CD4-positive, alpha-beta memory T cell (primary cell): ENCODE results near the gene MYO1D. TPM values are rescaled to one million over a fixed set of nuclear protein-coding genes. Genes with fewer than 3 reads are reported as not detected.

ENCODE experiments used
- CTCF ChIA-PET: fragments of 350-600 bp; sonication (Branson Sonifier 250); formaldehyde crosslinking; loops from one replicate; lab custom pipeline; 2021; ENCODE audit warnings: inconsistent platforms; ENCODE audit not compliant: partially characterized antibody; lab: Charles Lee
- POLR2A ChIA-PET: fragments of 350-600 bp; sonication (Branson Sonifier 250); formaldehyde crosslinking; loops from one replicate; lab custom pipeline; 2021; ENCODE audit not compliant: partially characterized antibody; lab: Charles Lee
- DNase-seq, 5 donors: peaks; one replicate each; pipeline versions ENCODE4 v3.0.0 to v3.0.0-alpha.2; 2020 to 2022; ENCODE audit warnings: mixed read lengths in 1 of 5
- H3K27ac ChIP-seq: one replicate; pipeline ENCODE4 v1.7.0; 2013; ENCODE audit warnings: low read depth, low read length
- H3K27me3 ChIP-seq: 2 replicates; pipeline ENCODE4 v1.7.0; 2013; ENCODE audit warnings: mild to moderate bottlenecking, low read length, moderate library complexity; ENCODE audit not compliant: insufficient read depth
- H3K36me3 ChIP-seq: 2 replicates; pipeline ENCODE4 v1.7.0; 2013; ENCODE audit warnings: mild to moderate bottlenecking, low read length, moderate library complexity; ENCODE audit not compliant: insufficient read depth
- H3K4me1 ChIP-seq: 2 replicates; pipeline ENCODE4 v1.7.0; 2013; ENCODE audit warnings: mild to moderate bottlenecking, low read length, moderate library complexity; ENCODE audit not compliant: insufficient read depth
- H3K4me3 ChIP-seq, 2 donors: one replicate each; pipeline ENCODE4 v1.7.0; 2013; ENCODE audit warnings: low read length in 2 of 2, mild to moderate bottlenecking in 1 of 2
- H3K9me3 ChIP-seq, 2 donors: one replicate each; pipeline ENCODE4 v1.7.0; 2013; ENCODE audit warnings: low read length in 2 of 2, control low read depth in 1 of 2; ENCODE audit not compliant: control insufficient read depth in 1 of 2
- H3K27ac Mint-ChIP-seq, 7 donors: one replicate each; pipeline ENCODE4 v1.8.0; 2020 to 2021; ENCODE audit warnings: mixed read lengths in 7 of 7, mild to moderate bottlenecking in 6 of 7, inconsistent platforms in 3 of 7, moderate library complexity in 3 of 7
- H3K27me3 Mint-ChIP-seq, 2 donors: one replicate each; pipeline ENCODE4 v1.8.0; 2020 to 2021; ENCODE audit warnings: mixed read lengths in 2 of 2
- H3K36me3 Mint-ChIP-seq, 2 donors: one replicate each; pipeline ENCODE4 v1.8.0; 2020 to 2021; ENCODE audit warnings: mixed read lengths in 2 of 2, inconsistent platforms in 1 of 2, mild to moderate bottlenecking in 1 of 2
- H3K4me1 Mint-ChIP-seq, 4 donors: one replicate each; pipeline ENCODE4 v1.8.0; 2020 to 2021; ENCODE audit warnings: mixed read lengths in 4 of 4, mild to moderate bottlenecking in 1 of 4
- H3K4me3 Mint-ChIP-seq, 8 donors: one replicate each; pipeline ENCODE4 v1.8.0; 2020 to 2021; ENCODE audit warnings: mixed read lengths in 8 of 8, mild to moderate bottlenecking in 7 of 8, moderate library complexity in 6 of 8, inconsistent platforms in 3 of 8
- H3K9me3 Mint-ChIP-seq, 8 donors: one replicate each; pipeline ENCODE4 v1.8.0; 2020 to 2021; ENCODE audit warnings: mixed read lengths in 8 of 8, mild to moderate bottlenecking in 5 of 8, inconsistent platforms in 3 of 8, moderate library complexity in 1 of 8
- intact Hi-C: fragments of 100-400 bp; cut with micrococcal nuclease; formaldehyde crosslinking; loops from one replicate; pipeline ENCODE4 v1.15.1; 2023
- polyA plus RNA-seq, 2 donors: library from polyadenylated mRNA; unstranded; fragments of 300-500 nt; fragmentation: Illumina TruSeq; gene quantifications; one replicate each; pipeline ENCODE4 v1.2.3, GENCODE V29; 2021
- total RNA-seq, 2 experiments: library from RNA; stranded (reverse); gene quantifications; one replicate each; pipeline ENCODE4 v1.2.3, GENCODE V29; 2021

MYO1D gene
- total and polyA plus RNA-seq, 4 experiments from 2014 or later = 2.0 to 12.7 (median 10.5) TPM

DNA sequence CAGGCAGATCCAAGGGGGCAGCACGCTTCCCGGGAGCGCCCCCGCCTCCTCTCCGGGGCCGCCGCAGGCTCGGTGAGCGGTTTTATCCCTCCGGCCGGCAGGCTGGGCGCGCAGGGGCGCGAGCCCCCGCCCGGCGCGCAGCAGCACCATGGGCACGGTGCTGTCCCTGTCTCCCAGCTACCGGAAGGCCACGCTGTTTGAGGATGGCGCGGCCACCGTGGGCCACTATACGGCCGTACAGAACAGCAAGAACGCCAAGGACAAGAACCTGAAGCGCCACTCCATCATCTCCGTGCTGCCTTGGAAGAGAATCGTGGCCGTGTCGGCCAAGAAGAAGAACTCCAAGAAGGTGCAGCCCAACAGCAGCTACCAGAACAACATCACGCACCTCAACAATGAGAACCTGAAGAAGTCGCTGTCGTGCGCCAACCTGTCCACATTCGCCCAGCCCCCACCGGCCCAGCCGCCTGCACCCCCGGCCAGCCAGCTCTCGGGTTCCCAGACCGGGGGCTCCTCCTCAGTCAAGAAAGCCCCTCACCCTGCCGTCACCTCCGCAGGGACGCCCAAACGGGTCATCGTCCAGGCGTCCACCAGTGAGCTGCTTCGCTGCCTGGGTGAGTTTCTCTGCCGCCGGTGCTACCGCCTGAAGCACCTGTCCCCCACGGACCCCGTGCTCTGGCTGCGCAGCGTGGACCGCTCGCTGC lies 389.3 kb downstream of the MYO1D start:
- ChIA-PET POLR2A (interaction anchor here (0.6 to 7.7 kb wide), 15 partner anchors 8 to 389 kb away, joined by 3 to 91 read pairs (median 3); partner anchors contain the start of gene MYO1D), CTCF (interaction anchor here (0.8 to 10.8 kb wide), 7 partner anchors 8 to 121 kb away, joined by 3 to 105 read pairs (median 4); no protein-coding TSS in a partner anchor)
- peaks cover 25 to 65% (median 45%) of the 10 kb centered on the region in 4 donors for H3K4me1 Mint-ChIP-seq

GRCh38 chr17:32486701-32487472 lies 390.0 kb downstream of the MYO1D start, which contains the start of gene CDK5R1:
Gene CDK5R1 (plus strand): TSS chr17:32486993. CDS start chr17:32487621, 628 bp downstream.
- H3K4me3 ChIP-seq = peak within 1 kb of the TSS; percentile 42 to 70

More for the DNA sequence above, 389.3 kb downstream of the MYO1D start:
- Mint-ChIP-seq H3K27me3 (no peaks in the 10 kb centered on the region), H3K9me3 (peaks cover 0 to 2% (median 0%) of the 10 kb centered on the region in 8 donors), H3K27ac (peak overlapping the region; percentile 74 to 91 (median 83)), H3K36me3 (peaks cover 6 to 18% of the 10 kb centered on the region in 2 donors), H3K4me3 (peak overlapping the region; percentile 89 to 96 (median 92))
- intact Hi-C loops = loop anchor here (1.0 to 2.0 kb wide), 4 partner anchors 15 to 389 kb away; partner anchors contain the start of genes MYO1D and PSMD11
- Histone ChIP-seq H3K36me3 (no peaks in the 10 kb centered on the region), H3K4me1 (peaks cover 56% of the 10 kb centered on the region), H3K4me3 (peak overlapping the region; percentile 42 to 70), H3K27me3 (no peaks in the 10 kb centered on the region), H3K27ac (peak overlapping the region; percentile 28), H3K9me3 (no peaks in the 10 kb centered on the region)
- peak in 4 of 5 donors; percentile 29 to 34 (median 32) for DNase-seq

DNA sequence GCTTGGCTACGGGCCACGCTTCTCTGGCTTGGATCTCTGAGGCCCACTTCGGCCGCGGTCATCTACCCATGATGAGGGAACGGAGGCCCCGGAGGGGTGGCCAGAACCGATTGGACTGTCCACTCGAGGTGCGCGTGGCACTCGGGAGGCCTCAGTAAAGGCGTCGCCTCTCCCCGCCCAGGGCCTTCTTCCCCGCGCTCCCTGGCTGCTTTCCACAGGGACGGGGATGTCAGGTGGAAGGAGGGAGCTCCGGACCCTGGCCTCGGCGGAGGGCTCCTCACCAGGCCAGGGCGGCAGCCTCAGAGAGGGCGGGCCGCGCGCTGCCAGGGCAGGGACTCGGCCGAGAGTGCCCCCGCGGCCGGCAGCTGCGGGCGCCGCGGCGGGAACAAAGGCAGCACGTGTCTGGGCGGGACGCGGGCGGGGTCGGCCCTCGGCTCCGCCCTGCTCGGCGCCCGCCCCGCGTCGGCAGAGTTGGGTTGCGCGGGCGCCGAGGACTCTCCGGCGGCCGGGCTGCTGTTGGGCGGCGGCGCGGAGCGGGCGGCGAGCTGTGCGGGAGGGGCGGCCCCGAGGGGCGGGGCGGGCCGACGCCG lies 390.7 kb downstream of the MYO1D start:
- peaks cover 15 to 50% (median 31%) of the 10 kb centered on the region in 4 donors for H3K4me1 Mint-ChIP-seq

More at GRCh38 chr17:32486701-32487472, 390.0 kb downstream of the MYO1D start, which contains the start of gene CDK5R1:
- DNase-seq = peak; percentile 78 to 84 (median 80)
- peak within 1 kb of the TSS; percentile 28 for H3K27ac ChIP-seq
- Mint-ChIP-seq H3K4me1 (peaks cover 18 to 57% (median 37%) of the 10 kb centered on the region in 4 donors), H3K4me3 (peak within 1 kb of the TSS; percentile 89 to 96 (median 92)), H3K27me3 (no peaks in the 10 kb centered on the region), H3K36me3 (peaks cover 8 to 19% of the 10 kb centered on the region in 2 donors), H3K9me3 (peaks cover 0 to 2% (median 0%) of the 10 kb centered on the region in 8 donors), H3K27ac (peak within 1 kb of the TSS; percentile 75 to 93 (median 87))
- H3K9me3 ChIP-seq = no peaks in the 10 kb centered on the region
- no peaks in the 10 kb centered on the region for H3K36me3 ChIP-seq
- H3K4me1 ChIP-seq = peaks cover 49% of the 10 kb centered on the region
- CTCF ChIA-PET = interaction anchor here (0.8 to 10.8 kb wide), 9 partner anchors 9 to 127 kb away, joined by 3 to 105 read pairs (median 4); partner anchors contain the start of gene PSMD11
- H3K27me3 ChIP-seq = no peaks in the 10 kb centered on the region
- POLR2A ChIA-PET = interaction anchor here (0.7 to 7.7 kb wide), 19 partner anchors 9 to 390 kb away, joined by 3 to 91 read pairs (median 3); partner anchors contain the start of genes MYO1D and PSMD11
- intact Hi-C loops = loop anchor here (1.0 to 2.0 kb wide), 4 partner anchors 16 to 390 kb away; partner anchors contain the start of genes MYO1D and PSMD11

DNA sequence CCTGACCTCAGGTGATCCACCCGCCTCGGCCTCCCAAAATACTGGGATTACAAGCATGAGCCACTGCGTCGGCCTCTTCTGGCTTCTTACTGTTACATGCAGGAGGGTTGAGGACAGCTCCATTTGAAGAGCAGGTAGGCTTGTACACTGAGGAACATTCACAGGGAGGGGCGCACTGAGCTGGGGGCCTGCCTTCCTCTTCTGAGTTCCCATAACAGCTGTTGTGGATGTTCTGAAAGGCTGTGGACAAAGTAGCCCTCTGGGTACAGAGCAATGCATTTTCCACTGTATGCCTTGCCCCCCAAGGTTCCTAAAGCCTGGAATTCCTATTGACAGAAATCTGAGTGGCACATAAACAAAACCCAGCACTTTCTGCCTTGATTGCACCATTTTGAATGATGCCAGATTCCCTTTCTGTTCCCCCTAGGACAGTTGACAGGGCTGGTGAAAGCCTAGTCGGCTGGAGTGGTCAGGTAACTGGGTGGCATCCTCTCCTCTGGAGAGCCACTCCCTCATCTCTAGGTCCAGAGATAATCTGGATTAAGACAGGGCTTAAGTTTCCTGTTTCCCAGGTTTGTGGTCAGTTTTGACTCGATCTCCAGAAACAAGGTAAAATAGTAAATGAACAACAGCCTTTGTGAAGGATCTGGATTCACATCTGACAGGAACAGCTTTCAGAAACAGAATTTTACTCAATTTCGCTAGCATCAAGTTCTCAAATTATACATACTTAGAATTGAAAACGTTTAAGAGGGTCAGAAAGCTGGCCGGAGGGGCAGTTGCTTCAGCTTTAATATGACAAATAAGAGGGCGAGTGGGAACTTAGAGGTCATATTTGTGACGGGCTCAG lies 391.4 kb downstream of the MYO1D start:
- no peaks in the 10 kb centered on the region for H3K9me3 ChIP-seq

More for the DNA sequence above, 390.7 kb downstream of the MYO1D start:
- H3K27ac ChIP-seq = no peak overlapping the region
- CTCF ChIA-PET = interaction anchor here (1.1 to 10.8 kb wide), 9 partner anchors 9 to 173 kb away, joined by 3 to 105 read pairs (median 16); partner anchors contain the start of gene PSMD11
- H3K36me3 ChIP-seq = peaks cover 4% of the 10 kb centered on the region
- peak; percentile 70 to 76 (median 74) for DNase-seq
- no peaks in the 10 kb centered on the region for H3K9me3 ChIP-seq
- no peak overlapping the region for H3K4me3 ChIP-seq
- Mint-ChIP-seq H3K9me3 (peaks cover 0 to 2% (median 0%) of the 10 kb centered on the region in 8 donors), H3K27ac (peak overlapping the region in 6 of 7 donors; percentile 48 to 93 (median 88)), H3K4me3 (peak overlapping the region; percentile 65 to 85 (median 80)), H3K27me3 (no peaks in the 10 kb centered on the region), H3K36me3 (peaks cover 15 to 26% of the 10 kb centered on the region in 2 donors)
- H3K27me3 ChIP-seq = no peaks in the 10 kb centered on the region
- POLR2A ChIA-PET = interaction anchor here (0.7 to 7.7 kb wide), 17 partner anchors 10 to 391 kb away, joined by 3 to 91 read pairs (median 4); partner anchors contain the start of gene PSMD11
- intact Hi-C loops = loop anchor here (2.0 kb wide), 3 partner anchors 17 to 391 kb away; partner anchors contain the start of genes MYO1D and PSMD11
- H3K4me1 ChIP-seq = peaks cover 42% of the 10 kb centered on the region

GRCh38 chr17:32484628-32485027 lies 392.3 kb downstream of the MYO1D start:
- H3K9me3 ChIP-seq = no peaks in the 10 kb centered on the region
- no peaks in the 10 kb centered on the region for H3K27me3 ChIP-seq
- no peak overlapping the region for H3K4me3 ChIP-seq
- peaks cover 26% of the 10 kb centered on the region for H3K4me1 ChIP-seq
- Mint-ChIP-seq H3K4me1 (peaks cover 10 to 35% (median 21%) of the 10 kb centered on the region in 4 donors), H3K9me3 (peaks cover 0 to 2% (median 0%) of the 10 kb centered on the region in 8 donors), H3K27ac (peak overlapping the region in 2 of 7 donors; percentile 36 to 90), H3K36me3 (peaks cover 26 to 39% of the 10 kb centered on the region in 2 donors), H3K4me3 (peak overlapping the region in 1 of 8 donors; percentile 52), H3K27me3 (no peaks in the 10 kb centered on the region)
- peaks cover 14% of the 10 kb centered on the region for H3K36me3 ChIP-seq
- H3K27ac ChIP-seq = no peak overlapping the region
- intact Hi-C loops = no loop called here
- ChIA-PET POLR2A (interaction anchor here (0.9 to 7.7 kb wide), 6 partner anchors 11 to 34 kb away, joined by 3 to 91 read pairs (median 4); no protein-coding TSS in a partner anchor), CTCF (interaction anchor here (0.7 to 10.8 kb wide), 24 partner anchors 13 to 393 kb away, joined by 3 to 105 read pairs (median 4); partner anchors contain the start of gene PSMD11)
- DNase-seq = no peak

More for the DNA sequence above, 391.4 kb downstream of the MYO1D start:
- no peak for DNase-seq
- H3K4me1 ChIP-seq = peaks cover 35% of the 10 kb centered on the region
- no peaks in the 10 kb centered on the region for H3K27me3 ChIP-seq
- intact Hi-C loops = loop anchor here (2.0 kb wide), 3 partner anchors 17 to 391 kb away; partner anchors contain the start of genes MYO1D and PSMD11
- H3K36me3 Mint-ChIP-seq = peaks cover 20 to 32% of the 10 kb centered on the region in 2 donors
- POLR2A ChIA-PET = interaction anchor here (0.8 to 7.7 kb wide), 7 partner anchors 14 to 70 kb away, joined by 3 to 91 read pairs (median 12); partner anchors contain the start of gene PSMD11
- peaks cover 6% of the 10 kb centered on the region for H3K36me3 ChIP-seq
- H3K27me3 Mint-ChIP-seq = no peaks in the 10 kb centered on the region
- peak overlapping the region; percentile 65 to 85 (median 80) for H3K4me3 Mint-ChIP-seq
- peaks cover 12 to 43% (median 28%) of the 10 kb centered on the region in 4 donors for H3K4me1 Mint-ChIP-seq
- peaks cover 0 to 2% (median 0%) of the 10 kb centered on the region in 8 donors for H3K9me3 Mint-ChIP-seq
- no peak overlapping the region for H3K27ac ChIP-seq
- no peak overlapping the region for H3K4me3 ChIP-seq
- CTCF ChIA-PET = interaction anchor here (0.7 to 10.8 kb wide), 11 partner anchors 22 to 270 kb away, joined by 3 to 105 read pairs (median 5); partner anchors contain the start of gene PSMD11
- H3K27ac Mint-ChIP-seq = peak overlapping the region; percentile 48 to 93 (median 87)
